Osteoblast (primary cell): ENCODE measurements around the gene MARCHF10. TPM values are rescaled to one million over a fixed set of nuclear protein-coding genes. Genes with fewer than 3 reads are reported as not detected.
A peak's percentile ranks its signal among the peaks of the same experiment; 100 is the strongest.

Experiments used
- DNase-seq: peaks from one replicate; pipeline ENCODE4 v3.0.0; 2011; ENCODE audit warnings: low spot score, mixed read lengths; ENCODE audit not compliant: insufficient read length; ENCODE audit errors: missing footprints
- H2AFZ ChIP-seq: 2 replicates; pipeline ENCODE4 v1.6.0; 2011; ENCODE audit warnings: mild to moderate bottlenecking, low read length
- H3K27ac ChIP-seq: 2 replicates; pipeline ENCODE4 v1.5.1; 2011; ENCODE audit warnings: mild to moderate bottlenecking, low read depth, low read length, moderate library complexity
- H3K27me3 ChIP-seq: 2 replicates; pipeline ENCODE4 v1.6.0; 2012; ENCODE audit warnings: mild to moderate bottlenecking, control low read depth, inconsistent platforms, low read length, moderate library complexity; ENCODE audit not compliant: insufficient read depth
- H3K36me3 ChIP-seq: 2 replicates; pipeline ENCODE4 v1.5.1; 2011; ENCODE audit warnings: mild to moderate bottlenecking, low read length, control low read depth, moderate library complexity; ENCODE audit not compliant: insufficient read depth
- H3K4me1 ChIP-seq: 2 replicates; pipeline ENCODE4 v1.5.1; 2011; ENCODE audit warnings: mild to moderate bottlenecking, low read length, control low read depth, moderate library complexity; ENCODE audit not compliant: insufficient read depth
- H3K4me2 ChIP-seq: 2 replicates; pipeline ENCODE4 v1.6.0; 2011; ENCODE audit warnings: mild to moderate bottlenecking, low read length; ENCODE audit not compliant: insufficient read depth
- H3K4me3 ChIP-seq: fragments of 200-600 bp; sonication (generic); 3 replicates; pipeline ENCODE4 v1.5.1; 2012; ENCODE audit warnings: mild to moderate bottlenecking, low read length, inconsistent platforms; ENCODE audit not compliant: insufficient read depth
- H3K79me2 ChIP-seq: 2 replicates; pipeline ENCODE4 v1.6.0; 2012; ENCODE audit warnings: mild to moderate bottlenecking, low read length, control low read depth, inconsistent platforms; ENCODE audit not compliant: insufficient read depth
- H3K9me3 ChIP-seq: 2 replicates; pipeline ENCODE4 v1.5.1; 2011; ENCODE audit warnings: low read depth, low read length, control low read depth
- H4K20me1 ChIP-seq: 2 replicates; pipeline ENCODE4 v1.6.0; 2012; ENCODE audit warnings: mild to moderate bottlenecking, low read length, control low read depth; ENCODE audit not compliant: insufficient read depth
- total RNA-seq: library from RNA; depleted of rRNA; stranded (reverse); fragments of >200 nt; gene quantifications from 2 replicates; pipeline ENCODE4 v1.2.3, GENCODE V29; 2012
- TF ChIP-seq, protein P1 (sequence below): IDR thresholded peaks from 2 replicates; pipeline ENCODE4 v1.5.1; 2011; ENCODE audit warnings: mild to moderate bottlenecking, low read depth, low read length, moderate library complexity; ENCODE audit errors: extremely low read depth

Gene MARCHF10
- total RNA-seq, 1 donor, result under 0.01 TPM

- H3K4me1 ChIP-seq, result peaks cover 7% of the 10 kb centered on the region
- no peak overlapping the region for H3K4me3 ChIP-seq
- peak; percentile 83 for DNase-seq
- H2AFZ ChIP-seq, result no peak overlapping the region
- H4K20me1 ChIP-seq, result no peaks in the 10 kb centered on the region
- no peak overlapping the region for H3K27ac ChIP-seq
- no peak overlapping the region for H3K4me2 ChIP-seq
- H3K9me3 ChIP-seq, result no peaks in the 10 kb centered on the region
- no peaks in the 10 kb centered on the region for H3K79me2 ChIP-seq
- TF ChIP-seq, protein P1, sequence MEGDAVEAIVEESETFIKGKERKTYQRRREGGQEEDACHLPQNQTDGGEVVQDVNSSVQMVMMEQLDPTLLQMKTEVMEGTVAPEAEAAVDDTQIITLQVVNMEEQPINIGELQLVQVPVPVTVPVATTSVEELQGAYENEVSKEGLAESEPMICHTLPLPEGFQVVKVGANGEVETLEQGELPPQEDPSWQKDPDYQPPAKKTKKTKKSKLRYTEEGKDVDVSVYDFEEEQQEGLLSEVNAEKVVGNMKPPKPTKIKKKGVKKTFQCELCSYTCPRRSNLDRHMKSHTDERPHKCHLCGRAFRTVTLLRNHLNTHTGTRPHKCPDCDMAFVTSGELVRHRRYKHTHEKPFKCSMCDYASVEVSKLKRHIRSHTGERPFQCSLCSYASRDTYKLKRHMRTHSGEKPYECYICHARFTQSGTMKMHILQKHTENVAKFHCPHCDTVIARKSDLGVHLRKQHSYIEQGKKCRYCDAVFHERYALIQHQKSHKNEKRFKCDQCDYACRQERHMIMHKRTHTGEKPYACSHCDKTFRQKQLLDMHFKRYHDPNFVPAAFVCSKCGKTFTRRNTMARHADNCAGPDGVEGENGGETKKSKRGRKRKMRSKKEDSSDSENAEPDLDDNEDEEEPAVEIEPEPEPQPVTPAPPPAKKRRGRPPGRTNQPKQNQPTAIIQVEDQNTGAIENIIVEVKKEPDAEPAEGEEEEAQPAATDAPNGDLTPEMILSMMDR, result no peak
- no peaks in the 10 kb centered on the region for H3K27me3 ChIP-seq
- H3K36me3 ChIP-seq, result no peaks in the 10 kb centered on the region
Measured at GRCh38 chr17:62797959-62798358, 10.2 kb downstream of the MARCHF10 start.

- no peak overlapping the region for H3K4me2 ChIP-seq
- no peaks in the 10 kb centered on the region for H3K27me3 ChIP-seq
- no peaks in the 10 kb centered on the region for H3K9me3 ChIP-seq
- H4K20me1 ChIP-seq, result no peaks in the 10 kb centered on the region
- H3K36me3 ChIP-seq, result no peaks in the 10 kb centered on the region
- TF ChIP-seq, protein P1, result no peak
- peaks cover 20% of the 10 kb centered on the region for H3K4me1 ChIP-seq
- no peak overlapping the region for H3K4me3 ChIP-seq
- H3K27ac ChIP-seq, result no peak overlapping the region
- DNase-seq, result no peak
- no peaks in the 10 kb centered on the region for H3K79me2 ChIP-seq
- no peak overlapping the region for H2AFZ ChIP-seq
Measured at GRCh38 chr17:62796291-62796690, 11.8 kb downstream of the MARCHF10 start.

DNA sequence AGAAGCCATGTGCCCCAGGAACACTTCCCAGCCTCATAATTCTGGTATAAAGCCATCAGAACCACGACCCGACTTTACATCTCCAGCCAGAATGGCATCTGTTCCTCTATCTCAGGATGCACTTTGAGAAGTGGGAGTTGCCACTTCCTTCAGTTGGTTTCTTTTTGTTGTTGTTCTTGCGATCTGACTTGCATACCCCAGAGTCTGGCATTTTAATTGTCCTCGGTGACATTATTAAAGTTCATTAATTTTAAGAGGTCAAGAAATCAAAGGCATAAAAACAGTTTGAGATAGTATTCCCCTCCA lies 13.5 kb downstream of the MARCHF10 start:
- Histone ChIP-seq H3K4me3 (no peak overlapping the region), H2AFZ (no peak overlapping the region)
- TF ChIP-seq, protein P1, result no peak

DNA sequence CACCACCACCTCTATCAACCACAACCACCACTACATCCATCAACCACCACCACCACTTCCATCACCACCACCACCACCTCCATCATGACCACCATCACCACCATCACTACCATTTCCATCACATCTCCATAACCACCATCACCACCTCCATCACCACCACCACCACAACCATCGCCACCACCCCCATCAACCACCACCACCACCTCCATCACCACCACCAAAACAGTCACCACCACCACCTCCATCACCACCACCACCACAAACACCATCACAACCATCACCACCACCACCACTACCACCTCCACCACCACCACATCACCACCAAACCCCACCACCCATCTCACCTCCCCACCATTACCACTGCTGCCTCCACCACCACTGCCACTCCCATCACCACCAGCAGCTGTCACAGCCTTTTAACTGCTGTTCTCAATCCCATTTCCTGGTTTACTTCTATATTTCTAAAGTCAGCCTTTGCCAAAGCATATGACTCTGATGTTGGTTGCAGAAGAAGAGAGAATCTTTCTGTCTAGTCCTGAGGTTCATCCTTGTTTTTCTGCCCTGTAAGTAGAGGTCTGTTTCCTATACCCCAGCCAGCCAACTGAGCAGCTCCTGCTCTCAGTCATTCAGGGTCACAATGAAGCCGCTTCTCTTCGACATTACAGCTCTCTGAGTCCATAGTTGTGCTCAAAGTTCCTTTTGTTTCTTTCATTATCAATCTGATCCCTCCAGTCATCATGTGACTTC lies 14.0 kb downstream of the MARCHF10 start:
- no peak overlapping the region for H3K27ac ChIP-seq
- H3K4me1 ChIP-seq, result peaks cover 34% of the 10 kb centered on the region
- H3K27me3 ChIP-seq, result no peaks in the 10 kb centered on the region
- H3K79me2 ChIP-seq, result no peaks in the 10 kb centered on the region
- no peak for DNase-seq
- H2AFZ ChIP-seq, result no peak overlapping the region
- H4K20me1 ChIP-seq, result no peaks in the 10 kb centered on the region
- no peaks in the 10 kb centered on the region for H3K36me3 ChIP-seq
- no peaks in the 10 kb centered on the region for H3K9me3 ChIP-seq
- no peak overlapping the region for H3K4me3 ChIP-seq
- TF ChIP-seq, protein P1, result no peak
- H3K4me2 ChIP-seq, result no peak overlapping the region

More for the DNA sequence above, 13.5 kb downstream of the MARCHF10 start:
- Histone ChIP-seq H3K9me3 (no peaks in the 10 kb centered on the region), H3K27ac (no peak overlapping the region), H4K20me1 (no peaks in the 10 kb centered on the region), H3K27me3 (no peaks in the 10 kb centered on the region), H3K4me1 (peaks cover 34% of the 10 kb centered on the region), H3K36me3 (no peaks in the 10 kb centered on the region), H3K79me2 (no peaks in the 10 kb centered on the region), H3K4me2 (no peak overlapping the region)
- DNase-seq, result no peak
